ENCODE results near the gene SCYL2.

GRCh38 chr12:100382338-100382737 is 115.4 kb downstream of the SCYL2 start:
- TF ChIP-seq EZH2 (IDR thresholded peaks at IDR 0.05; ENCODE audit: low read depth) = no peak
- TF ChIP-seq CTCF (conservative IDR thresholded peaks at IDR 0.05) = no peak
